ENCODE results near the gene STX4.
"Not testable (repeated sequence)": the region's sequence is repeated elsewhere in the genome, so short reads cannot be mapped to it uniquely, and the experiment has no call there.

STX4 gene

GRCh38 chr16:30998852-30999761 is 34.3 kb upstream of the STX4 start:
- no peak for DNase-seq

GRCh38 chr16:31000671-31001382 is 32.5 kb upstream of the STX4 start:
- DNase-seq = no peak

- no peak for DNase-seq
Observed at GRCh38 chr16:31001507-31002249, 31.7 kb upstream of the STX4 start.

- no peak for DNase-seq
Observed at GRCh38 chr16:31002250-31002700, 31.1 kb upstream of the STX4 start.

- no peak for DNase-seq
Observed at GRCh38 chr16:31002862-31003341, 30.5 kb upstream of the STX4 start.

GRCh38 chr16:31003744-31004143 is 29.6 kb upstream of the STX4 start:
- no peak for DNase-seq

- DNase-seq = no peak
Observed at GRCh38 chr16:31004658-31005057, 28.7 kb upstream of the STX4 start.

- no peak for DNase-seq
Observed at GRCh38 chr16:31005350-31006085, 27.8 kb upstream of the STX4 start.

GRCh38 chr16:31006086-31006385 is 27.3 kb upstream of the STX4 start:
- no peak for DNase-seq

- no peak for DNase-seq
Observed at GRCh38 chr16:31006589-31006988, 26.8 kb upstream of the STX4 start.

- DNase-seq = no peak
Observed at GRCh38 chr16:31007684-31008083, 25.7 kb upstream of the STX4 start.

- DNase-seq = no peak
Observed at GRCh38 chr16:31008149-31008548, 25.2 kb upstream of the STX4 start.

GRCh38 chr16:31008551-31008950 is 24.8 kb upstream of the STX4 start:
- no peak for DNase-seq

GRCh38 chr16:31009120-31009519 is 24.2 kb upstream of the STX4 start:
- DNase-seq = no peak

GRCh38 chr16:31009894-31010584 is 23.3 kb upstream of the STX4 start:
- no peak for DNase-seq

- DNase-seq = peak; percentile 44 to 45
Observed at GRCh38 chr16:31010585-31011325, 22.6 kb upstream of the STX4 start, which contains the start of gene STX1B. Gene STX1B (minus strand): TSS chr16:31010638. CDS start chr16:31010396, 242 bp downstream.

GRCh38 chr16:31011815-31012214 is 21.5 kb upstream of the STX4 start:
- not testable (repeated sequence) for DNase-seq

GRCh38 chr16:31013292-31013691 is 20.1 kb upstream of the STX4 start:
- not testable (repeated sequence) for DNase-seq

- DNase-seq = no peak
Observed at GRCh38 chr16:31016018-31016417, 17.3 kb upstream of the STX4 start.

GRCh38 chr16:31017756-31018155 is 15.6 kb upstream of the STX4 start:
- not testable (repeated sequence) for DNase-seq

GRCh38 chr16:31020536-31020935 is 12.8 kb upstream of the STX4 start:
- DNase-seq = no peak

Measured in activated CD4-positive, alpha-beta T cell treated with anti-CD3 and anti-CD28 coated beads, Interleukin-2, amount 50 U/mL, for 48 hours (primary cell).